ENCODE data around the gene GAS6.
"Not testable (repeated sequence)": the region's sequence is repeated elsewhere in the genome, so short reads cannot be mapped to it uniquely, and the experiment has no call there.

GAS6 gene

DNA sequence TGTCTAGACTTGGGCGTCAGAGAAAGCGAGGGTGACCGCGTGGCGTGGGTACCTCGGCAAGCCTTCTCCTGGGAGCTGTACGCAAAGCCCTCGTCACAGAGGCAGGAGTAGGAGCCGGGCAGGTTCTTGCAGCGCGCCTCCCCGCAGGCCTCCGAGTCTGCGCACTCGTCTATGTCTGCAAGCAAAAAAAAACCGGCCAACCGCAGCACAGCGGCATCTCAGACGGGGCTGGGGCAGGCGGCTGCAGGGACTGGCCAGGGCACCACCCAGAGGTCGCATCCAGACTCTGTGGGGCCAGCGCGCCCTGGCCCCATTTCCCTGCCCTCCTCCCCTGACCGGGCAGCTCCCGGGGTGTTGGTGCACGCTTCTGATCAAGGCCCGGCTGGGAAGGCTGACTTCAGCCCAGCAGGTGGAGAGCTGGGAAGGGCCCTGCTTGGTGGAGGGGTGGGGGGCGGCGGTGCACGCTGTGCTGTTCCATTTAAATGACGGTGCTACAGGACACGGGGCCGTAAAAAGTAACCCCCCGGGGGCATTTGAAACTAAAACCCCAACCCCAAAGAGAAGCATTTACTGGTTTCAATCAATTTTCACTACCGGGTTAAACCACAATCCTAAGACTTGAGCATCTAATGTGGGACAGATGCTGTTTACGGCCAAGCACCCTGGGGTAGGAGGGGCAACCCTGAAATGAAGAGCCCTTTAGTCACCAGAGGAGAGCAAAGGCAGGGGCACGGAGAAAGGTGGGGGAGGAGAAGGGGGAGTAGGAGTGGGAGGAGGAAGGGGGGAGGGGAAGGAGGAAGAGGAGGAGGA, 28.2 kb downstream of the GAS6 start:
- DNase-seq, result peak; percentile 70

- DNase-seq, result no peak
Observed at GRCh38 chr13:113834496-113835200, 29.2 kb downstream of the GAS6 start.

- not testable (repeated sequence) for DNase-seq
Observed at GRCh38 chr13:113834006-113834405, 29.9 kb downstream of the GAS6 start.

DNA sequence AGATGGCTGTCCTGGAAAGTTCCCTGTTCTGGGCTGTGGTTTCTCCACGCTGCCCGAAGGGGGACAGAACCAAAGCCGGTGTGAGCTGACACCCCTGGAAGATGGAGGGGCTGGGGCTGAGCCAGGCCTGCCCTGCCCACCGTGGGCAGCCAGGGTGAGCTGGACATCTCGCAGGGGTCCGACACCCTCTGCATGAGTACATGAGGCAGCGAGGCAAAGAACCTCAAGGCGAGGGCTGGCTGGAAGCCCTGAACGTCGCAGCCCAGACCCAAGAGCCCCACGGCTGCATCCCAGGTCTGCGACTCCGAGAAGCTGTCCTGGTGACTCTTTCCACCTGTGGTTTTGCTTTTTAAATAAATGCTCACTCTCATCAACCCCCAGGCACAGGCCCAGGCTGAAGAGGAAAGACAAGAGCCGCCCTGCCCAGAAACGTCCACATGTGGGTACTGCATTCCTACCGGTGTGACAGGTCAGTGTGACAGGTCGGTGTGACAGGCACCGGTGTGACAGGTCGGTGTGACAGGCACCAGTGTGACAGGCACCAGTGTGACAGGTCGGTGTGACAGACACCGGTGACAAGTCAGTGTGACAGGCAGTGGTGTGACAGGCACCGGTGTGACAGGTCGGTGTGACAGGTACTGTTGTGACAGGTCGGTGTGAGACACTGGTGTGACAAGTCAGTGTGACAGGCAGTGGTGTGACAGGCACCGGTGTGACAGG, 30.6 kb downstream of the GAS6 start:
- DNase-seq, result no peak

DNA sequence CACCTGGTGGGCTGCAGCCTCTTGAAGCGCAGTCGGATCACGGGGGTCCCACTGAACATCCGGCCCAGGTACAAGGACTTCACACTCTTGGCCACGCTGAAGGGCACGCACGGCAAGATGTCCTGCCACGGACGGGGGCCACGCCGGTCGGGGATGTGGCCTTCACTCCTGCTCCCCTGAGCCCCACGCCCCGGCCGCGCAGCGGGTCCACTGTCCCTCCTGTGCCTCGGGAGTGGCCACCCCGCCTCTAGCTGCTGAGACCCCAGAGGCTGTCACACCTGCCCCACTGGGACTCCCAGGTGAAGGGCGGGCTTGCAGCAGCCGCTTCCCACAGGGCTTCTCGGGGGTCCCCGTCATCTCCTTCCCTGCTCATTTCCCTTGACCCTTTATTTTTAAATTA, 31.2 kb downstream of the GAS6 start:
- no peak for DNase-seq

DNA sequence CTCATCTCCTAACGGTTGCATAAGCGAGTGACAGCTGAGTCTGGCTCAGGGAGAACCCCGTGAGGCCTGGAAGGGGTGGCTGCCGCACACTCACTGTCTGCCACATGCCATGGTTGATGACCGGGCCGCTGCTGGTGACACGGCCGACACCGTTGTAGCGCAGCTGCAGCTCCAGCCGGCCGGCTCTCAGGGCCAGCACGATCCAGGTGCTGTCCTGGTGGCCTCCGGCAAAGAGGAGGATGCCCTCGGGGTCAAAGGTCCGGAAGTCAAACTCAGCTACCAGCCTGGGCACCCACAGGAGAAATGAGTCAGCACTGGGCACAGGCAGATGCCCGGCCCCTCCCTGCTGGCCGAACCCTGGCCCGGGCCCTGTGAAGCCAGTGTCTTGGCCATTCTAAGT, 31.7 kb downstream of the GAS6 start:
- no peak for DNase-seq

- no peak for DNase-seq
Observed at GRCh38 chr13:113831061-113831460, 32.8 kb downstream of the GAS6 start.

GRCh38 chr13:113830426-113830950, 33.4 kb downstream of the GAS6 start:
- not testable (repeated sequence) for DNase-seq

DNA sequence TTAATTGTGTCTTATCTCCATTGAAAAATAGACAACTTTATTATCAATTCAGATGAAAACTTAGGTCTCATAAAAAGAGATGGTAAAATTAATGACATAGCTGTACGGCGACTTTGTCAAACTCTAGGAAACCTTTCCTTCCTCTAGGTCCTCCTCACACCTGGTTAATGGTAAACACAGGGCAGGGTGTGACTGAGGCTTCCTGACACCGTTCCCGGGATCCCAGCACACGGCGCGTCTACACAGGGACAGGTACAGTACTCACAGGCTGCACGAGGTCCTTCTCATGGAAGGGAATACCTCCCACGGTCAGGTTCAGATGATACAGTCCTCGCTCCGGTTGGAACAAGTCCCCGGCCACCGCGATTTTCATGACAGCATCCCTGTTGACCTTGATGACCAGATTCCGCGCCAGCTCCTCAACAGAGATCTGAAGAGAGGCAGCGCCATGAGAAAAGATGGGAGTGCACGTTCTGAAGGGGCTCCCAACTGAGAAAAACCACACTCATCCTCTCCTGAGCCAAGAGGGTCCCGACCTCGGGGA, 35.5 kb downstream of the GAS6 start:
- DNase-seq, result no peak

- no peak for DNase-seq
Observed at GRCh38 chr13:113827021-113827420, 36.9 kb downstream of the GAS6 start.

DNA sequence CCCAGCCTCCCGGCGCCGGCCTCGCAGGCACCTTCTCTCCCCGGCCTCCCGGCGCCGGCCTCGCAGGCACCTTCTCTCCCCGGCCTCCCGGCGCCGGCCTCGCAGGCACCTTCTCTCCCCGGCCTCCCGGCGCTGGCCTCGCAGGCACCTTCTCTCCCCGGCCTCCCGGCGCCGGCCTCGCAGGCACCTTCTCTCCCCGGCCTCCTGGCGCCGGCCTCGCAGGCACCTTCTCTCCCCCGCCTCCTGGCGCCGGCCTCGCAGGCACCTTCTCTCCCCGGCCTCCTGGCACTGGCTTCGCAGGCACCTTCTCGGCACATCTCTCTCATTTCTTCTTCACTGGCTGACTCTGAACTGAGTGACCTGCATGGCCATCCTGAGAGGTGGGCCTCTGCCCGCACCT, 37.4 kb downstream of the GAS6 start:
- DNase-seq, result not testable (repeated sequence)

DNA sequence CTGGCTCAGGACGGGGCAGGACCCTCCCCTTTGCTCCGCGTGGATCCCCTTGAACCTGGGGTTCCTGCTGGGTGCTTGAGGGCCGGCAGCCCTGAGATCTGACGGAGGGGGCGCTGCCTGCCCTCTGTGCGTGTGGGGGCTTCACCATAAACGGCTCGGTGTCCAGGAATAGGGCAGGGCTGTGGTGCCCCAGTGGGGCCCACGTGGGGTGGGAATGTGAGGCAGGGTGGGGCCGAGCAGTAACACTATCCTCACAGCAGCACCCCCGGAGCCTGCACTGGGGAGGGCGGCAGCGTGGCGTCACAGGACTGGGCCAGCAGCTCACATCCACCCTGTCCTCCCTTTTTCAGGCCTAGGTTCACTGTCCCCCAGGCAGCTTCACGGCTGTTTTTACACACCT, 38.0 kb downstream of the GAS6 start:
- DNase-seq, result no peak

DNA sequence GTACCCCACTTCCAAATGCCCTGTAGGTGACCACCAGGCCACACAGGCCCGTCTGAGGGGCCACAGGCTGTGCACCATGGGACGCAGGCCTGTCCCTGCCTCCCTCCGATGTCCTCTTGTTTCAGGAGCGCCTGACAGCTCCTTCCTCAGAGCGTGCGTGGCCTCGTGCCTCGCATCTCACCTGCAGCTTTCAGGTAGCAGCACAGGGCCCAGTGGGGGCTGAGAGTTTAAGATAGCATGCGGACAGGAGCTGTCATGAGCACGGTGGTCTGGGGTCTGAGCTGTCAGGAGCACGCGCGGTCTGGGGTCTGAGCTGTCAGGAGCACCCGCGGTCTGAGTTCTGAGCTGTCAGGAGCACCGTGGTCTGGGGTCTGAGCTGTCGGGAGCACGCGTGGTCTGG, 40.1 kb downstream of the GAS6 start:
- DNase-seq, result no peak

DNA sequence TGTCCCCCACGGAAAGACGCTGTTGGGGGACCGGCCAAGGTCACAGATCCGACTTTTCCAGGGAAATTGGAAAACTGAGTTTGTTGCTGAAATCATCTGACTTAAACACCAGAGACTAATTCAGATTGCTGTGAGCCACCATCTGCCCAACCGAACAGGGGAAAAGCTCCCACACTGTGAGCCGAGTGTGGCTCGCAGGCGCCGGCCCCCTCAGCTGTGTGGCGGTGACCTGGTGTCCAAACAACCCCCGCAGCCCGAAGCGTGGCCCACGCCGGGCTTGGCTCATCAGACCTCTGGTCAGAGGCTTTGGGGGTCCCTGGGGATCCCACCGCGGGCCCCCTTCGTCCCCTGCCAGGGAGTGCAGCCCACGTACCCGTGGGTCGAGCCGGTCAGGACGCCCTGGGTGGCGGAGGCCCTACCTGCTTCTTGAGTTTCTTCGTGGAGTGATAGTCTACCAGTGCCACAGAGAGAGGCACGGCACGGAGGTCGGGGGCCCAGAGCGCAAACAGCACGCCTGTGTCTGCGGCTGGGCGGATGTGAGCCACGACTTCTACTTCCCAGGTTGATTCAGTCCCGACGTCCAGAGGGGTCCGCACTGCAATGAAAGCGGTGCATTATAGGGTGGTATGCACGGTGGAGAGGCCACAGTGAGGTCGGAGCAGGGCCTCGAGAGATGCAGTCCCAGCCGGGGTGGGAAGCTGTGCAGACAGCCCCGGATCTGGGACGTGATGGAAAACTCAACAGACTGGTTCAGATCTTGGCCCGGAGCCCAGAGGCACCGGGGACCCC, 40.7 kb downstream of the GAS6 start:
- DNase-seq, result no peak

- DNase-seq, result no peak
Observed at GRCh38 chr13:113822266-113822665, 41.6 kb downstream of the GAS6 start.

DNA sequence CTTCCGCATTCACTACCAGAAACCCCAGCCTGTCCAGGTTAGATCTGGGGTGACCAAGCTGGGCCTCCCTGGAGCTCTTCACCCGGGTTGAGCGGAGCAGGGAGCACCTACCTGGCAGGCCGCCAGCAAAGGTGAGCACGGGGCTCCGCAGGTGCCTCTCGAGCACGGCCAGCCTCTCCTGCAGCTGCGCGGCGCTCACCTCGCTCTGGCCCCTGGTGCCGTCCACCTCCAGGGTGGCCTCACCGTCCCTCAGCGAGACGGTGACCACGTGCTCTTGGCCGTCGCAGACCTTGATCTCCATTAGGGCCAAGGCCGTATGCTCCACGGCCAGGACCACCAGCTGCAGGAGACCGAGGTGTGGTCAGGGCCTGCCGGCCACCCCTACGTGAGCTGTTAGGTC, 42.0 kb downstream of the GAS6 start:
- no peak for DNase-seq

- DNase-seq, result peak; percentile 43
Observed at GRCh38 chr13:113820813-113821651, 42.8 kb downstream of the GAS6 start.

GRCh38 chr13:113819731-113820715, 43.9 kb downstream of the GAS6 start:
- DNase-seq, result no peak

- no peak for DNase-seq
Observed at GRCh38 chr13:113819341-113819730, 44.5 kb downstream of the GAS6 start.

DNA sequence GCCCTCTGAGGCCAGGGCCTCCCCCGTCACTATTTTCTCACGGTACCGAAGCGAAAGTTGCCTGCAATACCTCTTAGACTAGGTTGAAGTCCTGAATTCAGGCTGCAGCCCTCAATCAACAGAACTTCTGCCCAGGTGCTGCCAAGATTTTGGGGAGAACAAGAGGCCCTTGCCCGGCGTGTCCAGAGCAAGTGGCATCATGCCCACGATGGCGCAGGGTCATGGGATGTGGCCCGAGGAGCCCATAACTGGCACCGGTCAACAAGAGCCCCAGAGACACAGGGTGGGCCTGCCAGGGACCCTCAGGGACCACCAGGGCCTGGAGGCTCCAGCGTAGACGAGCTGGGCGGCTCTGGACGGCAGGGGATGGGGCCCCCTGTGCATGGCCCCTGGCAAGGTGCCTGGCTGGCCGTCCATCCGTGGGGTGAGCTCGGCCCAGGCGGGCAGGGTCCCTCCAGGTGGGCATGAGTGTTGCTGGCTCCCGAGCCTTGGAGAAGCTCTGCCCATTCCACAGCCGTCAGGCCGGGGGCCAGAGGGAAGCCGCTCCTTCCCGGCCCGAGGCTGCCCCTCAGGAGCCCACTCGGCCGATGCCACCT, 45.1 kb downstream of the GAS6 start:
- no peak for DNase-seq
